HG03378 (cell line): ENCODE measurements around the gene PKNOX2.

ENCODE experiments used
- ATAC-seq: cut with Tn5 transposase; IDR thresholded peaks from one replicate; pipeline ENCODE4 v1.9.1; 2021; ENCODE audit warnings: mild to moderate bottlenecking, moderate library complexity; ENCODE audit not compliant: unreplicated experiment

Gene PKNOX2

GRCh38 chr11:125454047-125454446 is 289.5 kb downstream of the PKNOX2 start:
- no peak for ATAC-seq

- no peak for ATAC-seq
These were observed 291.3 kb downstream of the PKNOX2 start for GRCh38 chr11:125455851-125456250.

DNA sequence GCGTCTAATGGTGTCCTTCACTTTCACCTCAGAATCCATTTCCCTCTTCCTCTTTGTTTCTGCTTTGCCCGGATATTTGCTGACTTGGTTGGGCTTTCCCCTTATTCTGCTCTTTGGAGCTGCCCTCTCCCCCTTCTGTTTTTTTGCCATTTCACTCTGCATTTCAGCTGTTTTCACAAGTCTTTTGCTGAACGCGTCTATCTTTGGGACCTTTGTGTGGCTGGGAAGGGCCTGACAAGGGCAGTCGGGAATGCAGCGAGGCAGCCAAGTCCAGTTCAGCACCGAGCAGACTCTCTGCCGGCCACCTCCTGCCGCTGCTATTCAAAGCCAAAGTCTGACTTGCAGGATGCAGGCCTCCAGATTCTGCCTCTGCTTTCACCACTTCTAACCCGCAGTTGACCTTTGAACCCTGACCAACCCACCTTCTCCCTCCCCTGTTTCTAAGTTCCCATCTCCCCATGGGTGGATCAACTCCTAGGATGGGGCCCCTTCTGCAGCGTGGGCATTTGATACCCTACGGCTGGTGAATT is 293.3 kb downstream of the PKNOX2 start:
- ATAC-seq: no peak

- no peak for ATAC-seq
These were observed 295.7 kb downstream of the PKNOX2 start for GRCh38 chr11:125460275-125460674.

GRCh38 chr11:125463590-125464269 is 299.2 kb downstream of the PKNOX2 start:
- ATAC-seq: no peak

DNA sequence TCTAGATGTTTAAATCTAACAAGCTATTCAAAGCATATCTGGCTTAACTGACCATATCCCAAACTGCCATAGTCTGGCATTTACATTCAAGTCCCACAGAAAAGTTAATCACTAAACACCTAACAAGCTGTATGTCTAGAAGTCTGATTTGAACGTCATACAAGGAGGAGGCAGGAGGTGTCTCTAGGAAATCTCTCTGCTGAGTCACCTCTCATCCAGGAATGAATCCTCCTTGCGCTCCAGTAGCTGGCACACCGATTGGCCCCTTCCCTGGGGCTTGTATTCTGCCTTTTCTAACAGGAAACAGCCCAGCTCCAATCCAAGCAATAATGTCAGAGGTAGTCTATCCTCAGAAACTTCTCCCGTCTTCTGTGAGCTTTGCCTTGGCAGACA is 299.7 kb downstream of the PKNOX2 start:
- ATAC-seq: no peak

- ATAC-seq: no peak
These were observed 300.1 kb downstream of the PKNOX2 start for GRCh38 chr11:125464666-125465065.

GRCh38 chr11:125465255-125465654 is 300.7 kb downstream of the PKNOX2 start:
- no peak for ATAC-seq

DNA sequence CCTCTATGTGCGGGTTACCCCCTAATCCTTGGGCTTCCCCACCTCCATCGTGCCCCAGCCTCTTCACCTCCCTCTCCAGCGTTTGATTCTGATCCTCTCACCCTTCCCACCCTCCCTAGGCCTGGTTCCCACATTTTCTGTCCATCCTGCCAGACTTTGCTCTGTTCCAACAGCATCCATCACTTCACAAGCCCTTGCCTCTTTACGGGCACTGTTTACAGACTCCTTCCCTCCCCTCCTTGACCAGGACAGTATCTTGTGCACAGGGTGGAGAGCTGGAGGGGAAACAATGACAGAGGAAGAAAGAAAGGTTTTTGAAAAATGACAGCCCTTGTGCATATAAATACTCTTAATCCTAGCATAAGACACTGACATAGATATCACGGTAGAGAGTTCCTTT is 301.1 kb downstream of the PKNOX2 start:
- ATAC-seq: no peak

DNA sequence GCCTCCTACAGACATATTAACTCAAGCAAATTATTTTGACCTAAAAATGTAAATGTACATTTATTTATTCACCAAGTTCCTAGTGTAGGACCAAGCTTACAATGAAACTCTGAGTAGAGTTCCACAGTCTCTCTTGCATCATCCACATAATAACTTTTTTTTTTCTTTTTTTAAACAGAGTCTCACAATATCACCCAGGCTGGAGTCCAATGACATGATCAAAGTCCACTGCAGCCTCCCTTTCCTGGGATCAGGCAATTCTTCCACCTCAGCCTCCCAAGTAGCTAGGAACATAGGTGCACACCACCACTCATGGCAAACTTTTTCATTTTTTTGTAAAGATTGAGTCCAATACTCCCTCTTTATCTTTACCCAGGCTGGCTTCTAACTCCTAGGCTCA is 303.5 kb downstream of the PKNOX2 start:
- no peak for ATAC-seq

GRCh38 chr11:125468852-125469251 is 304.3 kb downstream of the PKNOX2 start:
- no peak for ATAC-seq

- no peak for ATAC-seq
These were observed 305.8 kb downstream of the PKNOX2 start for GRCh38 chr11:125470355-125470754.

DNA sequence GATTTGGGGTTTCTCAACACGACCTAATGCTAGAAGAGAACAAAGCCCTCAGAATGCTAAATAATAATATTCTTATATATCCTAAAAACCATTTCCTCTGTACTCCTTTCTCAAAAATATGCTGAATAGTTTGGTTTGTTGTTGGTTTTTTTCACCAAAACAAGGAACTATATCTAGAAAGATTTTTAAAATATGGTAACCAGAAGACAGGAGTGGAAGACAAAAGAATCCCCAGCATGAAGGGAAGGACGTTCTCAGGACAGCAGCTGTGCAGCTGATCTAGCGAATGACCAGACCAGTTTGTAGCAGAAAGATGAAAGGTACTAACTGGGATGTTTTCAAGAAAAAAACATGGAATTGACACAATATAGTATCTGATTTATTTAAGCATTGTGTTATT is 312.2 kb downstream of the PKNOX2 start:
- no peak for ATAC-seq

DNA sequence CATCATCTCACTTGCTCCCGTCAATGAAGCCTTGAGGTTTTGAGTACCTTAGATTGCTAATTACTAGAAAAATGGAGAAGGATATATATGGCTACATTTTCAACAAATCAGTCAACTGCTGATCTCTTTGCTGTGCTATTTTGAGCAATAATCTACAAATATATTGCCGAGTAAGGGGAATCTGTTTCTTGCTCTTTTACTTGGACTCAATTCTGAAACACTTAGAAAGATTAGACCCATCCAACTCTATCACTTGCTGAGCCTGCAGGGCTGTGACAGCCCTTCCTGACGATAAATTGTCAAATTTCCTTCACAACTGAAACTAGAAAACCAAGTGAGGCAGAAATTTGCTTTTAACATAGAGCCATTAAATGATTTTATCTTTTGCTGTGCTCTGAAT is 314.6 kb downstream of the PKNOX2 start:
- no peak for ATAC-seq

DNA sequence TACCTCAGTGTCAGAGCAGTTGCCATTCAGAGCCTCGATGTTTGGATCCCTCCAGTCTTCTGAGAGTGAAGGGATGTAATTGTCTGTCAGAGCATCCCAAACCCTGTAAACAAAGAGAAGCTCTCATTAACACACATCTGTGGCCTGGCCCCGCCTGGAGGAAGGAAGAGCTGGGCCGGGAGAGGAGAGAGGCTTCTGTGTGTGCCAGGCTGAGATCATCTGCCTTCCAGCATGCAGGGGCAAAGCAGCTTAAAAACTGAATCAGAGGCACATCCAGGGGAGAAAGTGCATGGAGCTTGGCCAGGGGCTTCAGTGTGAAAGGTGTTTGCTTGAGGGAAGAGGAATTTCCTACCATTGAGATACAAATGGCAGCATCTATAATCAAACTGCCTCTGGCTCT is 317.0 kb downstream of the PKNOX2 start:
- ATAC-seq: no peak
